Osteoblast (primary cell): Measurements from ENCODE around the gene SLC39A11. TPM values are rescaled to one million over a fixed set of nuclear protein-coding genes. Genes with fewer than 3 reads are reported as not detected.

Experiments
- DNase-seq: peaks from one replicate; pipeline ENCODE4 v3.0.0; 2011; ENCODE audit warnings: low spot score, mixed read lengths; ENCODE audit not compliant: insufficient read length; ENCODE audit errors: missing footprints
- H2AFZ ChIP-seq: 2 replicates; pipeline ENCODE4 v1.6.0; 2011; ENCODE audit warnings: mild to moderate bottlenecking, low read length
- H3K27ac ChIP-seq: 2 replicates; pipeline ENCODE4 v1.5.1; 2011; ENCODE audit warnings: mild to moderate bottlenecking, low read depth, low read length, moderate library complexity
- H3K27me3 ChIP-seq: 2 replicates; pipeline ENCODE4 v1.6.0; 2012; ENCODE audit warnings: mild to moderate bottlenecking, control low read depth, inconsistent platforms, low read length, moderate library complexity; ENCODE audit not compliant: insufficient read depth
- H3K36me3 ChIP-seq: 2 replicates; pipeline ENCODE4 v1.5.1; 2011; ENCODE audit warnings: mild to moderate bottlenecking, low read length, control low read depth, moderate library complexity; ENCODE audit not compliant: insufficient read depth
- H3K4me1 ChIP-seq: 2 replicates; pipeline ENCODE4 v1.5.1; 2011; ENCODE audit warnings: mild to moderate bottlenecking, low read length, control low read depth, moderate library complexity; ENCODE audit not compliant: insufficient read depth
- H3K4me2 ChIP-seq: 2 replicates; pipeline ENCODE4 v1.6.0; 2011; ENCODE audit warnings: mild to moderate bottlenecking, low read length; ENCODE audit not compliant: insufficient read depth
- H3K4me3 ChIP-seq: fragments of 200-600 bp; sonication (generic); 3 replicates; pipeline ENCODE4 v1.5.1; 2012; ENCODE audit warnings: mild to moderate bottlenecking, low read length, inconsistent platforms; ENCODE audit not compliant: insufficient read depth
- H3K79me2 ChIP-seq: 2 replicates; pipeline ENCODE4 v1.6.0; 2012; ENCODE audit warnings: mild to moderate bottlenecking, low read length, control low read depth, inconsistent platforms; ENCODE audit not compliant: insufficient read depth
- H3K9me3 ChIP-seq: 2 replicates; pipeline ENCODE4 v1.5.1; 2011; ENCODE audit warnings: low read depth, low read length, control low read depth
- H4K20me1 ChIP-seq: 2 replicates; pipeline ENCODE4 v1.6.0; 2012; ENCODE audit warnings: mild to moderate bottlenecking, low read length, control low read depth; ENCODE audit not compliant: insufficient read depth
- total RNA-seq: library from RNA; depleted of rRNA; stranded (reverse); fragments of >200 nt; gene quantifications from 2 replicates; pipeline ENCODE4 v1.2.3, GENCODE V29; 2012
- TF ChIP-seq, protein P1 (sequence below): IDR thresholded peaks from 2 replicates; pipeline ENCODE4 v1.5.1; 2011; ENCODE audit warnings: mild to moderate bottlenecking, low read depth, low read length, moderate library complexity; ENCODE audit errors: extremely low read depth

Gene SLC39A11
- 20.9 and 27.1 TPM in 2 replicates for total RNA-seq

- peaks cover 22% of the 10 kb centered on the region for H3K4me1 ChIP-seq
- no peaks in the 10 kb centered on the region for H3K27me3 ChIP-seq
- H3K79me2 ChIP-seq: no peaks in the 10 kb centered on the region
- H3K4me2 ChIP-seq: peak within 1 kb of the TSS; percentile 95
- peak within 1 kb of the TSS; percentile 99 for H2AFZ ChIP-seq
- H3K9me3 ChIP-seq: no peaks in the 10 kb centered on the region
- H4K20me1 ChIP-seq: peaks cover 11% of the 10 kb centered on the region
- peak; percentile 98 for DNase-seq
- H3K36me3 ChIP-seq: peaks cover 2% of the 10 kb centered on the region
- TF ChIP-seq, protein P1, sequence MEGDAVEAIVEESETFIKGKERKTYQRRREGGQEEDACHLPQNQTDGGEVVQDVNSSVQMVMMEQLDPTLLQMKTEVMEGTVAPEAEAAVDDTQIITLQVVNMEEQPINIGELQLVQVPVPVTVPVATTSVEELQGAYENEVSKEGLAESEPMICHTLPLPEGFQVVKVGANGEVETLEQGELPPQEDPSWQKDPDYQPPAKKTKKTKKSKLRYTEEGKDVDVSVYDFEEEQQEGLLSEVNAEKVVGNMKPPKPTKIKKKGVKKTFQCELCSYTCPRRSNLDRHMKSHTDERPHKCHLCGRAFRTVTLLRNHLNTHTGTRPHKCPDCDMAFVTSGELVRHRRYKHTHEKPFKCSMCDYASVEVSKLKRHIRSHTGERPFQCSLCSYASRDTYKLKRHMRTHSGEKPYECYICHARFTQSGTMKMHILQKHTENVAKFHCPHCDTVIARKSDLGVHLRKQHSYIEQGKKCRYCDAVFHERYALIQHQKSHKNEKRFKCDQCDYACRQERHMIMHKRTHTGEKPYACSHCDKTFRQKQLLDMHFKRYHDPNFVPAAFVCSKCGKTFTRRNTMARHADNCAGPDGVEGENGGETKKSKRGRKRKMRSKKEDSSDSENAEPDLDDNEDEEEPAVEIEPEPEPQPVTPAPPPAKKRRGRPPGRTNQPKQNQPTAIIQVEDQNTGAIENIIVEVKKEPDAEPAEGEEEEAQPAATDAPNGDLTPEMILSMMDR: no peak
- H3K27ac ChIP-seq: no peak within 1 kb of the TSS
- peak within 1 kb of the TSS; percentile 86 for H3K4me3 ChIP-seq
These were observed at the start of gene SLC39A11 for GRCh38 chr17:73092523-73093135. Gene SLC39A11 (minus strand): TSS chr17:73092688. CDS start chr17:73088764, 3,924 bp downstream.

GRCh38 chr17:73141411-73141810 lies 48.9 kb upstream of the SLC39A11 start:
- Histone ChIP-seq H3K79me2 (no peaks in the 10 kb centered on the region), H3K36me3 (no peaks in the 10 kb centered on the region), H3K4me3 (no peak overlapping the region), H3K27me3 (peaks cover 6% of the 10 kb centered on the region), H4K20me1 (no peaks in the 10 kb centered on the region), H3K4me1 (no peaks in the 10 kb centered on the region), H3K9me3 (no peaks in the 10 kb centered on the region), H2AFZ (no peak overlapping the region), H3K4me2 (no peak overlapping the region), H3K27ac (no peak overlapping the region)
- TF ChIP-seq, protein P1: no peak
- no peak for DNase-seq

GRCh38 chr17:73140566-73140965 lies 48.1 kb upstream of the SLC39A11 start:
- Histone ChIP-seq H3K27me3 (peaks cover 6% of the 10 kb centered on the region), H3K4me1 (no peaks in the 10 kb centered on the region), H3K36me3 (no peaks in the 10 kb centered on the region), H2AFZ (no peak overlapping the region), H3K79me2 (no peaks in the 10 kb centered on the region), H3K4me3 (no peak overlapping the region), H4K20me1 (no peaks in the 10 kb centered on the region), H3K27ac (no peak overlapping the region), H3K4me2 (no peak overlapping the region), H3K9me3 (no peaks in the 10 kb centered on the region)
- TF ChIP-seq, protein P1: no peak
- DNase-seq: no peak

- H3K4me3 ChIP-seq: no peak overlapping the region
- DNase-seq: no peak
- H3K36me3 ChIP-seq: no peaks in the 10 kb centered on the region
- no peak overlapping the region for H2AFZ ChIP-seq
- H3K27ac ChIP-seq: no peak overlapping the region
- TF ChIP-seq, protein P1: no peak
- H3K4me2 ChIP-seq: no peak overlapping the region
- no peaks in the 10 kb centered on the region for H4K20me1 ChIP-seq
- H3K9me3 ChIP-seq: no peaks in the 10 kb centered on the region
- no peaks in the 10 kb centered on the region for H3K4me1 ChIP-seq
- peaks cover 6% of the 10 kb centered on the region for H3K27me3 ChIP-seq
- H3K79me2 ChIP-seq: no peaks in the 10 kb centered on the region
These were observed 46.8 kb upstream of the SLC39A11 start for GRCh38 chr17:73139296-73139695.
